CD14-positive monocyte (primary cell): Measurements from ENCODE around the gene TMEM179. TPM values are rescaled to one million over a fixed set of nuclear protein-coding genes. Genes with fewer than 3 reads are reported as not detected.

Experiments used
- DNase-seq, 3 donors: peaks; one replicate each; pipeline ENCODE4 v3.0.0-alpha.2; 2011 to 2022
- H2AFZ ChIP-seq: 2 replicates; pipeline ENCODE4 v1.6.0; 2012; ENCODE audit warnings: mild to moderate bottlenecking, low read depth, low read length, inconsistent platforms; ENCODE audit not compliant: insufficient read depth, poor library complexity, severe bottlenecking
- H3K27ac ChIP-seq, 2 donors: 1 replicate in 1 of 2; 2 replicates in 1 of 2; pipeline ENCODE4 v1.5.1; 2012 to 2013; ENCODE audit warnings: low read length in 2 of 2, control low read depth in 1 of 2, inconsistent platforms in 1 of 2, low read depth in 1 of 2, mild to moderate bottlenecking in 1 of 2
- H3K27me3 ChIP-seq, 2 donors: one replicate each; pipeline versions ENCODE4 v1.6.0 to v1.6.1; 2011 to 2013; ENCODE audit warnings: low read length in 2 of 2; ENCODE audit not compliant: control insufficient read depth in 2 of 2, insufficient read depth in 2 of 2
- H3K36me3 ChIP-seq, 2 donors: replicated peaks in 1 of 2; 1 replicate in 1 of 2; 2 replicates in 1 of 2; pipeline versions ENCODE4 v1.5.1 to v1.6.1; 2012 to 2013; ENCODE audit warnings: low read length in 2 of 2, control low read depth in 1 of 2, inconsistent platforms in 1 of 2, mild to moderate bottlenecking in 1 of 2; ENCODE audit not compliant: insufficient read depth in 2 of 2, control insufficient read depth in 1 of 2
- H3K4me1 ChIP-seq, 2 donors: 1 replicate in 1 of 2; 2 replicates in 1 of 2; pipeline versions ENCODE4 v1.5.1 to v1.6.1; 2012 to 2013; ENCODE audit warnings: low read length in 2 of 2, control low read depth in 1 of 2, inconsistent platforms in 1 of 2, mild to moderate bottlenecking in 1 of 2, moderate library complexity in 1 of 2; ENCODE audit not compliant: insufficient read depth in 2 of 2, control insufficient read depth in 1 of 2
- H3K4me2 ChIP-seq: replicated peaks from 2 replicates; pipeline ENCODE3; 2012; ENCODE audit warnings: low read length, moderate library complexity, mild to moderate bottlenecking; ENCODE audit not compliant: poor library complexity, severe bottlenecking; ENCODE audit errors: extremely low read depth
- H3K4me3 ChIP-seq, 3 experiments: fragments of 200-600 bp in 1 of 3; sonication (generic) in 1 of 3; replicated peaks in 1 of 3; 1 replicate in 2 of 3; 2 replicates in 1 of 3; pipeline ENCODE4 v1.5.1; 2011 to 2013; ENCODE audit warnings: low read length in 3 of 3, mild to moderate bottlenecking in 3 of 3, control low read depth in 2 of 3, low read depth in 2 of 3, inconsistent platforms in 1 of 3, moderate library complexity in 1 of 3
- H3K79me2 ChIP-seq: 2 replicates; pipeline ENCODE4 v1.6.0; 2012; ENCODE audit warnings: mild to moderate bottlenecking, control low read depth, inconsistent platforms, low read length, moderate library complexity; ENCODE audit not compliant: insufficient read depth
- H3K9ac ChIP-seq: 2 replicates; pipeline ENCODE4 v1.6.0; 2017; ENCODE audit warnings: low read length, mild to moderate bottlenecking; ENCODE audit not compliant: insufficient read depth, poor library complexity, severe bottlenecking
- H3K9me3 ChIP-seq, 2 donors: replicated peaks in 1 of 2; 1 replicate in 1 of 2; 2 replicates in 1 of 2; pipeline versions ENCODE4 v1.5.1 to v1.6.1; 2012 to 2013; ENCODE audit warnings: low read length in 2 of 2, control low read depth in 1 of 2; ENCODE audit not compliant: control insufficient read depth in 1 of 2, insufficient read depth in 1 of 2
- H4K20me1 ChIP-seq: 2 replicates; pipeline ENCODE4 v1.6.0; 2012; ENCODE audit warnings: mild to moderate bottlenecking, low read length, control low read depth, moderate library complexity; ENCODE audit not compliant: insufficient read depth
- H3K27ac Mint-ChIP-seq, 7 donors: one replicate each; pipeline ENCODE4 v1.8.0; 2020; ENCODE audit warnings: mild to moderate bottlenecking in 7 of 7, mixed read lengths in 7 of 7, moderate library complexity in 6 of 7, inconsistent platforms in 2 of 7
- H3K27me3 Mint-ChIP-seq, 3 donors: one replicate each; pipeline ENCODE4 v1.8.0; 2021 to 2022; ENCODE audit warnings: low read depth in 3 of 3, mild to moderate bottlenecking in 3 of 3, mixed read lengths in 3 of 3, moderate library complexity in 3 of 3, inconsistent platforms in 1 of 3
- H3K36me3 Mint-ChIP-seq, 2 donors: one replicate each; pipeline ENCODE4 v1.8.0; 2020; ENCODE audit warnings: mixed read lengths in 2 of 2, inconsistent platforms in 1 of 2, mild to moderate bottlenecking in 1 of 2
- H3K4me1 Mint-ChIP-seq: one replicate; pipeline ENCODE4 v1.8.0; 2020; ENCODE audit warnings: mild to moderate bottlenecking, mixed read lengths
- H3K4me3 Mint-ChIP-seq, 2 donors: one replicate each; pipeline ENCODE4 v1.8.0; 2020; ENCODE audit warnings: mild to moderate bottlenecking in 2 of 2, mixed read lengths in 2 of 2, moderate library complexity in 1 of 2
- H3K9me3 Mint-ChIP-seq, 7 donors: one replicate each; pipeline ENCODE4 v1.8.0; 2020 to 2022; ENCODE audit warnings: mixed read lengths in 7 of 7, mild to moderate bottlenecking in 6 of 7, moderate library complexity in 6 of 7, inconsistent platforms in 2 of 7
- CTCF ChIP-seq: fragments of 200-600 bp; IDR thresholded peaks from one replicate; pipeline ENCODE4 v1.8.0; 2022; ENCODE audit warnings: antibody characterized with exemption, mild to moderate bottlenecking
- WGBS: methylation state at CpG from one replicate; pipeline ENCODE4 v1.1.5; 2013; ENCODE audit warnings: missing lambda C conversion rate; ENCODE audit not compliant: insufficient coverage; 5-methylcytosine and 5-hydroxymethylcytosine counted together
- intact Hi-C, 2 donors: fragments of 100-400 bp; cut with micrococcal nuclease; formaldehyde crosslinking; loops; one replicate each; pipeline versions ENCODE4 v1.15.0 to v1.15.1; 2023
- polyA plus RNA-seq, 3 donors: library from polyadenylated mRNA; depleted of rRNA in 1 of 3; unstranded in 2 of 3; stranded (reverse) in 1 of 3; fragments of 300-500 nt in 2 of 3; fragments of >200 nt in 1 of 3; fragmentation: Illumina TruSeq in 2 of 3; gene quantifications; 1 replicate in 2 of 3; 2 replicates in 1 of 3; pipeline ENCODE4 v1.2.3, GENCODE V29; 2012 to 2021

The TMEM179 gene
- polyA plus RNA-seq, 3 donors, result not detected

- Histone ChIP-seq H2AFZ (no peak overlapping the region), H3K9me3 (no peaks in the 10 kb centered on the region), H4K20me1 (no peaks in the 10 kb centered on the region), H3K27ac (no peak overlapping the region), H3K4me1 (no peaks in the 10 kb centered on the region), H3K27me3 (no peaks in the 10 kb centered on the region), H3K4me2 (no peak overlapping the region), H3K36me3 (no peaks in the 10 kb centered on the region), H3K9ac (no peak overlapping the region), H3K4me3 (no peak overlapping the region), H3K79me2 (no peaks in the 10 kb centered on the region)
- no peak for TF ChIP-seq CTCF
- Mint-ChIP-seq H3K9me3 (no peaks in the 10 kb centered on the region), H3K27me3 (peaks cover 2 to 7% (median 5%) of the 10 kb centered on the region in 3 donors), H3K4me3 (no peak overlapping the region), H3K4me1 (no peaks in the 10 kb centered on the region), H3K27ac (no peak overlapping the region), H3K36me3 (no peaks in the 10 kb centered on the region)
- WGBS, result 76% methylated on average over 11 of the region's 11 CpGs
- no peak for DNase-seq
- intact Hi-C loops, result no loop called here
These were observed 7.0 kb downstream of the TMEM179 start for GRCh38 chr14:104597576-104597975.

- Histone ChIP-seq H4K20me1 (no peaks in the 10 kb centered on the region), H2AFZ (no peak overlapping the region), H3K4me2 (no peak overlapping the region), H3K79me2 (no peaks in the 10 kb centered on the region), H3K4me3 (no peak overlapping the region), H3K9me3 (no peaks in the 10 kb centered on the region), H3K36me3 (no peaks in the 10 kb centered on the region), H3K27me3 (no peaks in the 10 kb centered on the region), H3K4me1 (no peaks in the 10 kb centered on the region), H3K27ac (no peak overlapping the region), H3K9ac (no peak overlapping the region)
- 88% methylated on average over 17 of the region's 21 CpGs for WGBS
- intact Hi-C loops, result no loop called here
- Mint-ChIP-seq H3K27me3 (peaks cover 2 to 7% (median 3%) of the 10 kb centered on the region in 3 donors), H3K27ac (no peak overlapping the region), H3K36me3 (no peaks in the 10 kb centered on the region), H3K4me1 (no peaks in the 10 kb centered on the region), H3K4me3 (no peak overlapping the region), H3K9me3 (no peaks in the 10 kb centered on the region)
- no peak for DNase-seq
- no peak for TF ChIP-seq CTCF
These were observed 7.6 kb downstream of the TMEM179 start for GRCh38 chr14:104596927-104597351.
